ENCODE results near the gene UNC5B. TPM values are rescaled to one million over a fixed set of nuclear protein-coding genes. Genes with fewer than 3 reads are reported as not detected.

The UNC5B gene
- total RNA-seq, 1 donor from 2014 or later = 22.2 TPM

DNA sequence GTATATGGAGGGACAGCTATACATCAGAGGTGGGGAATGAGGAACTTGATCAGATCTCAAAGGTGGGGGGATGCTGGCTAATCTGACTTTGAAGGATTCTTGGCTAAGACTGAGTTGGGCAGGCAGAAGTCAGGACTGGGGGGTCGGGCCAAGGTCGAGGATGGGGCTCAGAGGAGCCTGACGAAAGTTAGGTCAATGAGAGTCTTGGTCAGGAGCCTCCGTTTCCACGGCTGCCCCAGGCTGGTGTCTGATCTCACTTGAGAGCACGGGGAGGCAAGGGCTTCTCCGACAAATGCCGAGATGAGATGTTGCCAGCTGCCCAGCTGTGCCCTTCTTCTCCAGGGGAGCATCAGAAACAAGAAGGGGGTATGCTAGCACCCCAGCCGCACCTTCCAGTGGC lies 112.4 kb downstream of the UNC5B start:
- peaks cover 48% of the 10 kb centered on the region for H3K36me3 ChIP-seq
- peaks cover 4% of the 10 kb centered on the region for H3K4me1 ChIP-seq
- no peak overlapping the region for H3K4me3 ChIP-seq
- intact Hi-C loops (cut with DNase I) = no loop called here
- H3K27ac ChIP-seq = no peak overlapping the region
- ATAC-seq (no peak), DNase-seq (no peak)
- H3K27me3 ChIP-seq (ENCODE audit: low read depth) = no peaks in the 10 kb centered on the region
- TF ChIP-seq, protein P1, sequence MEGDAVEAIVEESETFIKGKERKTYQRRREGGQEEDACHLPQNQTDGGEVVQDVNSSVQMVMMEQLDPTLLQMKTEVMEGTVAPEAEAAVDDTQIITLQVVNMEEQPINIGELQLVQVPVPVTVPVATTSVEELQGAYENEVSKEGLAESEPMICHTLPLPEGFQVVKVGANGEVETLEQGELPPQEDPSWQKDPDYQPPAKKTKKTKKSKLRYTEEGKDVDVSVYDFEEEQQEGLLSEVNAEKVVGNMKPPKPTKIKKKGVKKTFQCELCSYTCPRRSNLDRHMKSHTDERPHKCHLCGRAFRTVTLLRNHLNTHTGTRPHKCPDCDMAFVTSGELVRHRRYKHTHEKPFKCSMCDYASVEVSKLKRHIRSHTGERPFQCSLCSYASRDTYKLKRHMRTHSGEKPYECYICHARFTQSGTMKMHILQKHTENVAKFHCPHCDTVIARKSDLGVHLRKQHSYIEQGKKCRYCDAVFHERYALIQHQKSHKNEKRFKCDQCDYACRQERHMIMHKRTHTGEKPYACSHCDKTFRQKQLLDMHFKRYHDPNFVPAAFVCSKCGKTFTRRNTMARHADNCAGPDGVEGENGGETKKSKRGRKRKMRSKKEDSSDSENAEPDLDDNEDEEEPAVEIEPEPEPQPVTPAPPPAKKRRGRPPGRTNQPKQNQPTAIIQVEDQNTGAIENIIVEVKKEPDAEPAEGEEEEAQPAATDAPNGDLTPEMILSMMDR (IDR thresholded peaks at IDR 0.05) = no peak
- H3K9me3 ChIP-seq = no peaks in the 10 kb centered on the region

GRCh38 chr10:71325267-71325666 lies 112.9 kb downstream of the UNC5B start:
- DNase-seq (no peak), ATAC-seq (no peak)
- Histone ChIP-seq H3K27ac (no peak overlapping the region), H3K27me3 (ENCODE audit: low read depth) (no peaks in the 10 kb centered on the region), H3K4me1 (no peaks in the 10 kb centered on the region), H3K4me3 (no peak overlapping the region), H3K9me3 (no peaks in the 10 kb centered on the region), H3K36me3 (peaks cover 48% of the 10 kb centered on the region)
- TF ChIP-seq, protein P1 (IDR thresholded peaks at IDR 0.05) = no peak
- intact Hi-C loops (cut with DNase I) = no loop called here

DNA sequence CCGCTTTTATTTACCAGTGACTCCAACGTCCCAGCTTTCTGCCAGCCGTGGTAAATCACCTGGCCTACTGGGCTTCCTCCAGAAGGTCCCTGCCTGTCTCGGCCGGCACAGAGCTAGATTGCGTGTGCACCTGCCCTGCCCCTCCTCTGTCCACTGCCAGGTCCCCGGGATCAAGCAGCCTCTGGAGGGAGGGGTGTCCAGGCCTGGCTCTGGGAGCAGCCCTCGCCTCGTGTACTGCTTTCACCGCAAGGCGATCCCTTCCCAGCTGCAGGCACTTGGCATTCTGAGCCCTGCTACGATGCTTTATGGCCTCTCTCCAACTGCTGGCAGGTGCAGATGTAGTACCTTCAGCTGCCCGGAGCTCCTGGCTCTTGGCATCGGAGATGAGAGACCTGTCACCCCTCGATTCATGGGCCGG lies 114.1 kb downstream of the UNC5B start:
- H3K27me3 ChIP-seq (ENCODE audit: low read depth) = no peaks in the 10 kb centered on the region
- peak in 1 of 2 donors; percentile 29 for ATAC-seq
- H3K36me3 ChIP-seq = peaks cover 48% of the 10 kb centered on the region
- no peak for DNase-seq
- no peak overlapping the region for H3K27ac ChIP-seq
- intact Hi-C loops (cut with DNase I) = no loop called here
- no peaks in the 10 kb centered on the region for H3K4me1 ChIP-seq
- no peak overlapping the region for H3K4me3 ChIP-seq
- TF ChIP-seq, protein P1 (IDR thresholded peaks at IDR 0.05) = no peak
- H3K9me3 ChIP-seq = no peaks in the 10 kb centered on the region

- TF ChIP-seq, protein P1 (IDR thresholded peaks at IDR 0.05) = no peak
- Histone ChIP-seq H3K27me3 (ENCODE audit: low read depth) (no peaks in the 10 kb centered on the region), H3K4me1 (peaks cover 21% of the 10 kb centered on the region), H3K4me3 (no peak overlapping the region), H3K27ac (no peak overlapping the region), H3K9me3 (no peaks in the 10 kb centered on the region), H3K36me3 (peaks cover 19% of the 10 kb centered on the region)
- ATAC-seq (no peak), DNase-seq (no peak)
- intact Hi-C loops (cut with DNase I) = no loop called here
These were observed 118.5 kb downstream of the UNC5B start for GRCh38 chr10:71330789-71331404.

- Histone ChIP-seq H3K36me3 (peaks cover 13% of the 10 kb centered on the region), H3K27me3 (ENCODE audit: low read depth) (no peaks in the 10 kb centered on the region), H3K4me1 (peaks cover 21% of the 10 kb centered on the region), H3K9me3 (no peaks in the 10 kb centered on the region), H3K4me3 (no peak overlapping the region), H3K27ac (no peak overlapping the region)
- intact Hi-C loops (cut with DNase I) = no loop called here
- TF ChIP-seq, protein P1 (IDR thresholded peaks at IDR 0.05) = no peak
- no peak for DNase-seq
- no peak for ATAC-seq
These were observed 119.4 kb downstream of the UNC5B start for GRCh38 chr10:71331736-71332135.

Data from lower lobe of right lung (tissue), 2 donors.